Measurements from ENCODE around the gene SPC24. TPM values are rescaled to one million over a fixed set of nuclear protein-coding genes. Genes with fewer than 3 reads are reported as not detected.

Gene SPC24
- total RNA-seq, 4 donors from 2014 or later, result 1.4 to 6.6 (median 3.4) TPM

GRCh38 chr19:11202488-11203193 lies 47.1 kb upstream of the SPC24 start:
- WGBS, result 84% methylated on average over 18 of the region's 20 CpGs
- Histone ChIP-seq H3K27me3 (no peaks in the 10 kb centered on the region), H3K4me1 (peaks cover 41 to 79% (median 62%) of the 10 kb centered on the region in 4 donors), H3K4me3 (peak overlapping the region in 3 of 4 donors; percentile 38 to 49 (median 47)), H3K36me3 (peaks cover 0 to 59% (median 33%) of the 10 kb centered on the region in 4 donors), H3K9me3 (no peaks in the 10 kb centered on the region), H3K27ac (replicated peaks in 1 of 4) (peak overlapping the region; percentile 89 to 96 (median 93))
- intact Hi-C loops (cut with DNase I), result loop anchor here (1.0 kb wide), 1 partner anchor 64 kb away; no protein-coding TSS in a partner anchor
- no peak for DNase-seq (ENCODE audit: extremely low spot score)
- TF ChIP-seq, protein P1, sequence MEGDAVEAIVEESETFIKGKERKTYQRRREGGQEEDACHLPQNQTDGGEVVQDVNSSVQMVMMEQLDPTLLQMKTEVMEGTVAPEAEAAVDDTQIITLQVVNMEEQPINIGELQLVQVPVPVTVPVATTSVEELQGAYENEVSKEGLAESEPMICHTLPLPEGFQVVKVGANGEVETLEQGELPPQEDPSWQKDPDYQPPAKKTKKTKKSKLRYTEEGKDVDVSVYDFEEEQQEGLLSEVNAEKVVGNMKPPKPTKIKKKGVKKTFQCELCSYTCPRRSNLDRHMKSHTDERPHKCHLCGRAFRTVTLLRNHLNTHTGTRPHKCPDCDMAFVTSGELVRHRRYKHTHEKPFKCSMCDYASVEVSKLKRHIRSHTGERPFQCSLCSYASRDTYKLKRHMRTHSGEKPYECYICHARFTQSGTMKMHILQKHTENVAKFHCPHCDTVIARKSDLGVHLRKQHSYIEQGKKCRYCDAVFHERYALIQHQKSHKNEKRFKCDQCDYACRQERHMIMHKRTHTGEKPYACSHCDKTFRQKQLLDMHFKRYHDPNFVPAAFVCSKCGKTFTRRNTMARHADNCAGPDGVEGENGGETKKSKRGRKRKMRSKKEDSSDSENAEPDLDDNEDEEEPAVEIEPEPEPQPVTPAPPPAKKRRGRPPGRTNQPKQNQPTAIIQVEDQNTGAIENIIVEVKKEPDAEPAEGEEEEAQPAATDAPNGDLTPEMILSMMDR (IDR thresholded peaks at IDR 0.05), result no peak
- TF ChIP-seq POLR2A (IDR thresholded peaks at IDR 0.05; ENCODE audit: low read depth), result no peak
- no peak for TF ChIP-seq POLR2AphosphoS5 (IDR thresholded peaks at IDR 0.05)
- no peak for TF ChIP-seq EP300 (IDR thresholded peaks at IDR 0.05)

GRCh38 chr19:11201791-11202190 lies 46.2 kb upstream of the SPC24 start:
- Histone ChIP-seq H3K27ac (replicated peaks in 1 of 4) (peak overlapping the region; percentile 89 to 96 (median 93)), H3K4me3 (no peak overlapping the region), H3K27me3 (no peaks in the 10 kb centered on the region), H3K36me3 (peaks cover 0 to 59% (median 26%) of the 10 kb centered on the region in 4 donors), H3K9me3 (no peaks in the 10 kb centered on the region), H3K4me1 (peaks cover 41 to 77% (median 63%) of the 10 kb centered on the region in 4 donors)
- 97% methylated on average over 13 of the region's 24 CpGs for WGBS
- intact Hi-C loops (cut with DNase I), result no loop called here
- no peak for DNase-seq (ENCODE audit: extremely low spot score)
- TF ChIP-seq, protein P1 (IDR thresholded peaks at IDR 0.05), result no peak
- no peak for TF ChIP-seq POLR2A (IDR thresholded peaks at IDR 0.05; ENCODE audit: low read depth)
- TF ChIP-seq POLR2AphosphoS5 (IDR thresholded peaks at IDR 0.05), result no peak
- no peak for TF ChIP-seq EP300 (IDR thresholded peaks at IDR 0.05)

- intact Hi-C loops (cut with DNase I), result no loop called here
- Histone ChIP-seq H3K4me1 (peaks cover 41 to 76% (median 70%) of the 10 kb centered on the region in 4 donors), H3K27ac (replicated peaks in 1 of 4) (peak overlapping the region; percentile 89 to 96 (median 93)), H3K27me3 (no peaks in the 10 kb centered on the region), H3K36me3 (peaks cover 0 to 53% (median 23%) of the 10 kb centered on the region in 4 donors), H3K9me3 (no peaks in the 10 kb centered on the region), H3K4me3 (no peak overlapping the region)
- DNase-seq (ENCODE audit: extremely low spot score), result no peak
- WGBS, result 93% methylated on average over 7 of the region's 9 CpGs
- no peak for TF ChIP-seq POLR2A (IDR thresholded peaks at IDR 0.05; ENCODE audit: low read depth)
Measured at GRCh38 chr19:11200931-11201330, 45.3 kb upstream of the SPC24 start.

DNA sequence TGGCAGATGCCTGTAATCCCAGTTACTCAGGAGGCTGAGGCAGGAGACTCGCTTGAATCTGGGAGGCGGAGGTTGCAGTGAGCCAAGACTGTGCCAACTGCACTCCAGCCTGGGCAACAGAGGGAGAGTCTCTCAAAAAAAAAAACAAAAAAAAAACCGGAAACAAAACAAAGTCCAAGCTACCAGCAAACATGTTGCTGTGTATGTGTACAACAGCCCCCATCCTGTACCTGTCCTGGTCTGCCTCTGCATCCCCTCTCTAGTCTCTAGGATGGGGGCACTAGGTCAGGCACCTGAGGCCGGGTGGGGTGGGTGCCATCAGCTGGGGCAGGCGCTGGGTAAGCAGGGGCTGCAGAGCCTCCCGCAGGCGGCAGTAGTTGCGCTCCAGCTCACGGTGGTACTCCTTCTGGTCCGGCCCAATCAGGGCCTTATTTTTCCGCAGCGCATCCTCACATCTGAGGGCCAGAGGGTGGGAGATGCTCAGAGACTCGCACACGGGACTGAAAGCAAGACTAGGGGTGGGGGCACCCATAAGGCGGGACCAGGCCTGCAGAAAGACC lies 44.5 kb upstream of the SPC24 start:
- H3K4me1 ChIP-seq, result peaks cover 47 to 76% (median 71%) of the 10 kb centered on the region in 4 donors
- H3K4me3 ChIP-seq, result no peak overlapping the region
- H3K36me3 ChIP-seq, result peaks cover 0 to 58% (median 28%) of the 10 kb centered on the region in 4 donors
- peak overlapping the region; percentile 89 to 96 (median 93) for H3K27ac ChIP-seq (replicated peaks in 1 of 4)
- no peaks in the 10 kb centered on the region for H3K27me3 ChIP-seq
- no peaks in the 10 kb centered on the region for H3K9me3 ChIP-seq
- intact Hi-C loops (cut with DNase I), result no loop called here
- DNase-seq (ENCODE audit: extremely low spot score), result no peak
- WGBS, result 92% methylated on average over 15 of the region's 15 CpGs
- TF ChIP-seq POLR2A (IDR thresholded peaks at IDR 0.05; ENCODE audit: low read depth), result no peak
- TF ChIP-seq EP300 (IDR thresholded peaks at IDR 0.05), result no peak
- no peak for TF ChIP-seq POLR2AphosphoS5 (IDR thresholded peaks at IDR 0.05)
- TF ChIP-seq, protein P1 (IDR thresholded peaks at IDR 0.05), result no peak

- Histone ChIP-seq H3K36me3 (peaks cover 0 to 64% (median 30%) of the 10 kb centered on the region in 4 donors), H3K27ac (replicated peaks in 1 of 4) (peak overlapping the region; percentile 89 to 98 (median 96)), H3K4me1 (peaks cover 47 to 76% (median 71%) of the 10 kb centered on the region in 4 donors), H3K9me3 (no peaks in the 10 kb centered on the region), H3K4me3 (no peak overlapping the region), H3K27me3 (no peaks in the 10 kb centered on the region)
- intact Hi-C loops (cut with DNase I), result no loop called here
- WGBS, result 84% methylated on average over 5 of the region's 5 CpGs
- no peak for TF ChIP-seq EP300 (IDR thresholded peaks at IDR 0.05)
- no peak for TF ChIP-seq POLR2AphosphoS5 (IDR thresholded peaks at IDR 0.05)
- TF ChIP-seq, protein P1 (IDR thresholded peaks at IDR 0.05), result no peak
- TF ChIP-seq POLR2A (IDR thresholded peaks at IDR 0.05; ENCODE audit: low read depth), result no peak
- no peak for DNase-seq (ENCODE audit: extremely low spot score)
Measured at GRCh38 chr19:11199517-11199916, 43.9 kb upstream of the SPC24 start.
